GM19351 (cell line): ENCODE data around the gene KCNQ4.

Experiments
- ATAC-seq: cut with Tn5 transposase; IDR thresholded peaks from one replicate; pipeline ENCODE4 v1.9.1; 2021; ENCODE audit warnings: mild to moderate bottlenecking, moderate library complexity; ENCODE audit not compliant: unreplicated experiment

KCNQ4 gene

GRCh38 chr1:40794974-40795715, 11.6 kb downstream of the KCNQ4 start:
- ATAC-seq: no peak

GRCh38 chr1:40795811-40796586, 12.4 kb downstream of the KCNQ4 start:
- ATAC-seq: no peak

- ATAC-seq: no peak
Measured at GRCh38 chr1:40796939-40797667, 13.5 kb downstream of the KCNQ4 start.

GRCh38 chr1:40797668-40798010, 14.1 kb downstream of the KCNQ4 start:
- no peak for ATAC-seq

- ATAC-seq: no peak
Measured at GRCh38 chr1:40798366-40799281, 15.0 kb downstream of the KCNQ4 start.

GRCh38 chr1:40799351-40799867, 15.8 kb downstream of the KCNQ4 start:
- ATAC-seq: no peak

- ATAC-seq: no peak
Measured at GRCh38 chr1:40801742-40802077, 18.1 kb downstream of the KCNQ4 start.

GRCh38 chr1:40802078-40802741, 18.6 kb downstream of the KCNQ4 start:
- ATAC-seq: peak; percentile 74

GRCh38 chr1:40802742-40803113, 19.1 kb downstream of the KCNQ4 start:
- peak; percentile 16 for ATAC-seq

GRCh38 chr1:40803447-40803846, 19.9 kb downstream of the KCNQ4 start:
- ATAC-seq: no peak

GRCh38 chr1:40803902-40804301, 20.3 kb downstream of the KCNQ4 start:
- ATAC-seq: no peak

GRCh38 chr1:40806240-40806639, 22.7 kb downstream of the KCNQ4 start:
- no peak for ATAC-seq

GRCh38 chr1:40806731-40807695, 23.4 kb downstream of the KCNQ4 start:
- no peak for ATAC-seq

GRCh38 chr1:40808002-40808401, 24.4 kb downstream of the KCNQ4 start:
- ATAC-seq: no peak

- ATAC-seq: no peak
Measured at GRCh38 chr1:40808444-40808843, 24.9 kb downstream of the KCNQ4 start.

GRCh38 chr1:40808909-40809308, 25.3 kb downstream of the KCNQ4 start:
- ATAC-seq: no peak

- ATAC-seq: no peak
Measured at GRCh38 chr1:40810927-40811326, 27.3 kb downstream of the KCNQ4 start.

GRCh38 chr1:40815420-40815819, 31.8 kb downstream of the KCNQ4 start:
- no peak for ATAC-seq

- no peak for ATAC-seq
Measured at GRCh38 chr1:40817791-40818263, 34.2 kb downstream of the KCNQ4 start.
